A549 treated with AZD2906 at 1 μM for 4 hours (cell line): ENCODE measurements around the gene INPPL1. TPM values are rescaled to one million over a fixed set of nuclear protein-coding genes. Genes with fewer than 3 reads are reported as not detected.

Experiments used
- total RNA-seq: library from RNA; stranded (reverse); fragments of 200-300 nt; extraction: Qiagen RNA extraction; gene quantifications from 5 replicates; pipeline ENCODE4 v1.2.3, GENCODE V29; 2022

Gene INPPL1, protein sequence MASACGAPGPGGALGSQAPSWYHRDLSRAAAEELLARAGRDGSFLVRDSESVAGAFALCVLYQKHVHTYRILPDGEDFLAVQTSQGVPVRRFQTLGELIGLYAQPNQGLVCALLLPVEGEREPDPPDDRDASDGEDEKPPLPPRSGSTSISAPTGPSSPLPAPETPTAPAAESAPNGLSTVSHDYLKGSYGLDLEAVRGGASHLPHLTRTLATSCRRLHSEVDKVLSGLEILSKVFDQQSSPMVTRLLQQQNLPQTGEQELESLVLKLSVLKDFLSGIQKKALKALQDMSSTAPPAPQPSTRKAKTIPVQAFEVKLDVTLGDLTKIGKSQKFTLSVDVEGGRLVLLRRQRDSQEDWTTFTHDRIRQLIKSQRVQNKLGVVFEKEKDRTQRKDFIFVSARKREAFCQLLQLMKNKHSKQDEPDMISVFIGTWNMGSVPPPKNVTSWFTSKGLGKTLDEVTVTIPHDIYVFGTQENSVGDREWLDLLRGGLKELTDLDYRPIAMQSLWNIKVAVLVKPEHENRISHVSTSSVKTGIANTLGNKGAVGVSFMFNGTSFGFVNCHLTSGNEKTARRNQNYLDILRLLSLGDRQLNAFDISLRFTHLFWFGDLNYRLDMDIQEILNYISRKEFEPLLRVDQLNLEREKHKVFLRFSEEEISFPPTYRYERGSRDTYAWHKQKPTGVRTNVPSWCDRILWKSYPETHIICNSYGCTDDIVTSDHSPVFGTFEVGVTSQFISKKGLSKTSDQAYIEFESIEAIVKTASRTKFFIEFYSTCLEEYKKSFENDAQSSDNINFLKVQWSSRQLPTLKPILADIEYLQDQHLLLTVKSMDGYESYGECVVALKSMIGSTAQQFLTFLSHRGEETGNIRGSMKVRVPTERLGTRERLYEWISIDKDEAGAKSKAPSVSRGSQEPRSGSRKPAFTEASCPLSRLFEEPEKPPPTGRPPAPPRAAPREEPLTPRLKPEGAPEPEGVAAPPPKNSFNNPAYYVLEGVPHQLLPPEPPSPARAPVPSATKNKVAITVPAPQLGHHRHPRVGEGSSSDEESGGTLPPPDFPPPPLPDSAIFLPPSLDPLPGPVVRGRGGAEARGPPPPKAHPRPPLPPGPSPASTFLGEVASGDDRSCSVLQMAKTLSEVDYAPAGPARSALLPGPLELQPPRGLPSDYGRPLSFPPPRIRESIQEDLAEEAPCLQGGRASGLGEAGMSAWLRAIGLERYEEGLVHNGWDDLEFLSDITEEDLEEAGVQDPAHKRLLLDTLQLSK
- total RNA-seq, result 52.9 to 78.0 TPM (median 63.8 TPM) in 5 replicates

GRCh38 chr11:72224564-72225410 lies at the start of gene INPPL1:
TSS of gene INPPL1 (plus strand) at chr11:72224767. CDS start at chr11:72224985, 218 bp downstream.

DNA sequence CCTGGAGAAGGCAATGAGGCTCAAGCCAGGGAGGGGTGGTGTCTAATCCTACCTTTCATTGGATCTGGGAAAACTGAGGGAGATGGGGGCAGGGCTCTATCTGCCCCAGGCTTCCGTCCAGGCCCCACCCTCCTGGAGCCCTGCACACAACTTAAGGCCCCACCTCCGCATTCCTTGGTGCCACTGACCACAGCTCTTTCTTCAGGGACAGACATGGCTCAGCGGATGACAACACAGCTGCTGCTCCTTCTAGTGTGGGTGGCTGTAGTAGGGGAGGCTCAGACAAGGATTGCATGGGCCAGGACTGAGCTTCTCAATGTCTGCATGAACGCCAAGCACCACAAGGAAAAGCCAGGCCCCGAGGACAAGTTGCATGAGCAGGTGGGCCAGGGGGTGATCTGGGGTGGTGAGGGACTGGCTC lies 32.6 kb upstream of the INPPL1 start, which contains the start of gene FOLR1:
FOLR1 (plus strand) TSS at position 180 of the 421 bp plus-strand sequence; CDS start at position 214, 34 bp downstream.

GRCh38 chr11:72216638-72217037 lies 7.9 kb upstream of the INPPL1 start, which contains the start of gene FOLR2:
TSS of gene FOLR2 (plus strand) at chr11:72216794. CDS start at chr11:72218585, 1,791 bp downstream.

GRCh38 chr11:72244060-72244360 lies 19.4 kb downstream of the INPPL1 start, which contains the start of gene PHOX2A:
TSS of gene PHOX2A (minus strand) at chr11:72244176. CDS start at chr11:72244004, 172 bp downstream.

Other genes with a start within 250 kb of the INPPL1 start
- gene IL18BP, start 225.9 kb upstream of the INPPL1 start, total RNA-seq, result 2.2 to 2.9 TPM (median 2.8 TPM) in 5 replicates
- 58.7 to 69.7 TPM (median 62.4 TPM) in 5 replicates for gene NUMA1, start 144.2 kb upstream of the INPPL1 start, total RNA-seq
- gene LRRC51, start 143.9 kb upstream of the INPPL1 start, total RNA-seq, result 6.9 to 8.7 TPM (median 7.7 TPM) in 5 replicates
- gene LAMTOR1, start 121.5 kb upstream of the INPPL1 start, total RNA-seq, result 124 to 159 TPM (median 142 TPM) in 5 replicates
- gene TOMT, start 118.8 kb upstream of the INPPL1 start, total RNA-seq, result not detected in 5 replicates
- 76.2 to 90.1 TPM (median 88.6 TPM) in 5 replicates for gene ANAPC15, start 112.1 kb upstream of the INPPL1 start, total RNA-seq
- gene FOLR3, start 89.0 kb upstream of the INPPL1 start, total RNA-seq, result 0.17 to 0.34 TPM (median 0.25 TPM) in 3 of 5 replicates, not detected in the others
- gene FOLR1, start 32.6 kb upstream of the INPPL1 start, total RNA-seq, result 0.06 to 0.21 TPM (median 0.09 TPM) in 5 replicates
- not detected in 5 replicates for gene FOLR2, start 8.0 kb upstream of the INPPL1 start, total RNA-seq
- not detected in 5 replicates for gene PHOX2A, start 19.4 kb downstream of the INPPL1 start, total RNA-seq
- 13.1 to 18.1 TPM (median 16.4 TPM) in 5 replicates for gene CLPB, start 209.8 kb downstream of the INPPL1 start, total RNA-seq